Stimulated activated CD8-positive, alpha-beta memory T cell treated with anti-CD3 and anti-CD28 coated beads, Interleukin-7, amount 100 ng/mL, for 4 hours (primary cell): ENCODE results near the gene USE1.

Experiments
- DNase-seq, 2 donors: peaks; one replicate each; pipeline ENCODE4 v3.0.0-alpha.2; 2020; ENCODE audit warnings: low read depth in 2 of 2

USE1 gene

GRCh38 chr19:17205237-17206140 is 9.7 kb upstream of the USE1 start:
- DNase-seq = peak; percentile 43

DNA sequence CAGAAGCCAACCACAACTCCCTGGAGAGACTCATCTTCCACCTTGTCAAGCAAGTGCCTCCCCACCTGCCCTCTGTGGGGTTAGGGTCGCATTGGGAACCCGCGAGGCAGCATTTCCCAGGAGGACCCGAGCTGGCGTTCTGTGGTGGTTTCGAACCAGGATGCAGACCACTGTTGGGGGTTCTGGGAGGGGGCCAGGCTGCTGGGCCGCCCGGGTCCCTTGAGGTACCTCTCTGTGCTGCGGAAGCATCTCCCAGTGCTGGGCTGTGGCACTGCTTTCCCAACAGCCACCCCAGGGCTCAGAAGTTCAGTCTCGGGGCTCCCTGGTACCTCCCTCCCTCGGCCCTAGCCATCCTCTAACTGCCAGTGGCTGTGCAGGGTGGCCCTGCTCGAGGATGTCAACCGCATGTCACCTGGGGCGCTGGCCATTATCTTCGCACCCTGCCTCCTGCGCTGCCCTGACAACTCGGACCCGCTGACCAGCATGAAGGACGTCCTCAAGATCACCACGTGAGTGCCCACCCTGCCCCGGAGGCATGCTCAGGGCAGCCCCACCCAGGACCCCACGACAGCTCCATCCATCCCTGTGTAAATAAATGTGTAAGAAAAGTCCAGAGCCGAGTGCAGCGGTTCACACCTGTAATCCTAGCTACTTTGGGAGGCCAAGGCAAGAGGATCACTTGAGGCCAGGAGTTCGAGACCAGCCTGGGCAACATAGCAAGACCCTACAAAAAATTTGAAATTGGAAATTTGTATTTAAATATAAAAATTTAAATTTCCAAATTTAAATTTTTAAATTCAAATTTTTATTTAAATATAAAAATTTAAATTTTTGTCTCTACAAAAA is 8.2 kb upstream of the USE1 start:
- DNase-seq = no peak

DNA sequence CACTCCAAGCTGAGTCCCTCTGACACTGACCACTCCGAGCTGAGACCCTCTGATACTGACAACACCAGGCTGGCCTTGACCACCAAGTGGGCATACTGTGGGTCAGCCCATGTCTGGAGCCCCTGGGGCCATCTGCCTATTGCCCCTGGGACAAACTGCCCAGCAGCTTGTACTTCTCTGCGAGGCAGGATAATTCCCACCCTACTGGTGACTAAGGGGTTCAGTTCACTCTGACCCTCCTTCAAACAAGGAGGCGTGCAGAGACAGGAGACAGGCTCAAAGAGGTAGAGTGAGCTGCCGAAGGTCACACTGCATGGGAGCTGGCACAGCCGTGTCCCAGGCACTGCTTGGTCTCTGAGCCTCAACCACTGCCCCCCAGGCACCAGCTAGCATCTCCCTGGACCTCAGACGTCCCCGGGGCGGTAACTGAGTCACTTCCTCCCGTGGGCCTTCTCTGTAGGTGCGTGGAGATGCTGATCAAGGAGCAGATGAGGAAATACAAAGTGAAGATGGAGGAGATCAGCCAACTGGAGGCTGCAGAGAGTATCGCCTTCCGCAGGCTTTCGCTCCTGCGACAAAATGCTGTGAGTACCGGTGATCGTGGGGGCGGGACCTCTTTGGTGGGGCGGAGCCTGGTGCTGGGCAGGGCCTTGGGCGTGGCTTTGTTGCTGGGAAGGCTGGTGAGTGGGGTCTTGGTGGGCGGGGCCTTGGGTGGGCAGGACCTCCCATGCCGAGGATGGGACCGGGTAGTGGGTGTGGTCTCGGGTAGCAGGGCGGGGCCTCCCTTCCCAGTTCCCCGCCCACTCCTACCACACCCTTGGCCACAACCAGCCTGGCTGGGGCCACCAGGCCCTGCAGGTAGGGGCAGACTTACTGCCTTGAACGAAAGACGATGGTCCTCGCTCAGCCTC is 5.8 kb upstream of the USE1 start:
- no peak for DNase-seq

GRCh38 chr19:17210296-17210695 is 4.9 kb upstream of the USE1 start:
- DNase-seq = no peak

- DNase-seq = no peak
Measured at GRCh38 chr19:17211547-17212446, 3.4 kb upstream of the USE1 start.

GRCh38 chr19:17213334-17213733 is 1.8 kb upstream of the USE1 start:
- DNase-seq = no peak

DNA sequence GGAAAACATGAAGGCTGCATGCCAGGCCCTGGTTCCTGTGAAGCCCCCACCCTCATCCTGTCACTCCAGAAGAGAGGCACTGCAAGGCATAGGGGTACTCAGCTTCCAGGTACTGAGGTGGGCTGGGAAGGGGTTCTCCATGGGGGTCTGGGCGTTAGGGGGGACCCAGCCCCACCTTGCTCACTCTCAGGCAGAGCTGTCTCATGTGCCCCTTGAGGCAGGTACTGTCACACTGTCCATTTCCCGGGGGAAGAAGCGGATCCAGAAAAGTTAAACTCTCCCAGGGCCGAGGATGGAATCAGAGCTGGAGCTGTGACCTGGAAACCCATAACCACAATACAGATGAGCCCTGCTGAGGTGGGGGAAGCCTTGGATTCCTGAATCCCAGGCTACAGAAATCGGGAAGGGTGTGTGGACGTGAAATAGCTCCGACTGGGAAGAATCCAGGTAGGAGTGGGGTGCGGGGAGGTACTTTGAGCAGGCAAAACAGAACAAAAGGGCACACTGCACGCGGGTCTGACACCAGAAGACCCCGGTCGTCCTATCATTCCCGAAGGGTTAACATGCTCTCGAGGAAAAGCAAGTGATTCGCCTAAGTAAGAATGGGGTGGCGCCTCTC is 540 bp upstream of the USE1 start:
- DNase-seq = no peak

DNA sequence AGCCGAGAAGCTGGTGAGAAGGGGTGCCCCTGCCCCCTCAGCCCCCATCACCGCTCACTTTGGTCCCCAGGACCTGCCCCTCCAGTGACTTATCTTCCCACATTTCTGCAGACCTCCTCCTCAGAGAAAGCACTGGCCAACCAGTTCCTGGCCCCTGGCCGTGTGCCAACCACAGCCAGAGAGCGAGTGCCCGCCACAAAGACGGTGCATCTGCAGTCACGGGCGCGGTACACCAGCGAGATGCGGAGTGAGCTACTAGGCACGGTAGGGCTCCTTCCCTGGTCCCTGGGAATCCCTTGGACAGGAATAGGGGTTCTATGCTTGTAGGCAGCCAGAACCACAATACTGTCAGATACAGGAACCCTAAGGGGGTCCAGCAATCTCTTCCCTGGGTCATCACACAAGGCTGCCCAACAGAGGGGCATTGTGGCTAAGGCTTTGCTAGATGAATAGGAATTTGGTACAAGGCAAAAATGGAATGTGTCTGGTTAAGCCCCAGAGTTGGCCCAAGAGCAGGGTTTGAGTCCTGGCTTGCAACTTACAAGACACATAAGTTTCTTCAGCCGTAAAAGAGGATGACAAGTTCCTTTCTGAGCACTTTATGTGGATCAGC is 1.0 kb downstream of the USE1 start:
- DNase-seq = no peak

GRCh38 chr19:17219286-17219685 is 4.1 kb downstream of the USE1 start:
- DNase-seq = no peak

- no peak for DNase-seq
Measured at GRCh38 chr19:17220207-17220758, 5.1 kb downstream of the USE1 start.

- DNase-seq = no peak
Measured at GRCh38 chr19:17225053-17225452, 9.9 kb downstream of the USE1 start.

DNA sequence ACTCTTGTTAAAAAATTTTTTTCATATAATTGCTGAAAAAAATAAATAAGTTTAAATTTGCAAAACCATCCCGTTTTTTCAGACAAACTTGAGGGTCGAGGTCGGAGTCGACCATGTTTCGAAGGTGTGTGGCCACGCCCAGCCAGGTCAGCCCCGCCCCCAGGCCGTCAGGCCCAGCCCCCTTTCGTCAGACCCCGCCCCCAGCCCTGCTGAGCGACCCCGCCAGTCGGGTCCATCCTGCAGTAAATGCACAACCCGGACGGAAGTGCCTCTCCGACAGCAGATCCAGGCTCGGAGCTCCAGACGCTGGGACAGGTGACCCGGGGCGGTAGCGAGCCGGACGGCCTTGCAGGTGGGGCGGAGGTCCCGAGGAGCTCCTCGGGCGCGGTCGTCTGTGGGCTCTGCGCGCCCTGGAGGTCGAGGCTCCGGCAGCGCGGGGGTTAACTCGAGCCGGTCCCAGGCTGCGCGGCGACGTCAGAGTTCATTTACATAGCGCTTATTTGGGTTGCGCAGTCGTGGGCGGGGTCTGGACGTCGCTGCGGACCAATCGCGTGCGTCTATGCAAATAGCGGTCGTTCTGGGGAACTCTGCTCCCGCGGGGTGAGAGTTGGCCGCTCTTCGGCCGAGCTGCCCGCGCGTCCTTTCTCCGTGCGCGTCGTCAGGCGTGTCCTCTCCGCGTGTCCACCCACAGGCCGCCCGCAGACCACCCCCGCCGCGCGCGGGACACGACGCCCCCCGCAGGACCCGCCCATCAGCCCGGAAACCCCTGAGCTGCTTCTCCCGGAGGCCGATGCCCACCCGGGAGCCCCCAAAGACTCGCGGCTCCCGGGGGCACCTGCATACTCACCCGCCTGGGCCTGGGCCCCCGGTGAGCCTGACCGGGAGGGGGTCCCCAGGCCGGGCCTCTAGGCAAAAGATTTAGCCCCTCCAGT is 11.1 kb downstream of the USE1 start, which contains the start of gene OCEL1:
TSS of gene OCEL1 (plus strand) at position 225 of the 932 bp plus-strand sequence. CDS start at position 247, 22 bp downstream.
- peak; percentile 94 to 97 for DNase-seq

GRCh38 chr19:17227798-17228367 is 12.7 kb downstream of the USE1 start:
- DNase-seq = no peak

DNA sequence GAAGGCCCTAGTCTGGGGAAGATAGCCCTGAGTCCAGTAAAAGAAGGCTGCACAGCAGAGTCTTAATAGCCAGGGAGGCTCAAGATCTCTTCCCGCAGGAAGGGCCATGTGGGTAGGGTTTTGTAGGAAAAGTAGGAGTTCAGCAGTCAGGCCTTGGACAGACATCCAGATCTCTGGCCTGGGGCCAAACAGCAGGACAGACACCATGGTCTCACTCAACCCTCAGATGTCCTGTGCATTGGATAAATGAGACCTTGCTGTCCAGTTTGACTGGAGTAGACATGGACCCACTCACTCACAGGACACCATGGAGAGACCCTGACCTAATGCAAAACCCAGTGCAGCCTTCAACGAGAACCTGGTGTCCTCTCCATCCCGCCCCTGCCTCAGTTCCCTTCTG is 14.7 kb downstream of the USE1 start:
- no peak for DNase-seq

GRCh38 chr19:17232258-17232657 is 17.1 kb downstream of the USE1 start:
- no peak for DNase-seq

DNA sequence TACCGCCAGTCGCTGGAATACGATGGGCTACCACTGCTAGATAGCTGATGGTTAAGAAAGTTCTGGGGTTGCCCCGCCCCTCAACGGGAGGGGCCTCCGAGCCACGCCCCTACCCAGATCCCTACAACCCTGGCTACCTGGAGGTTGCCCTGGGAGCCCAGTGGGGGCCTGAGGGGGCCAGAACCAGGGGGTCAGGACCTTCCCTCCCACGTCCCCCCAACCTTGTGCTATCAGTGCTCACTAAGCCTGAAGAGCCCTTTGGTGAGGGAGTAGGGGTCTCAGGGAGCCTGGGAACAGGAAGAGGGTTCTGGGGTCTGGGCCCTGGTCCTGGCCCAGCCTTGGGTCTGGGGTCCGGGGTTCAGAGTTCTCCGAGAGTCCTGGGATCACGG is 19.7 kb downstream of the USE1 start:
- DNase-seq = peak; percentile 15 to 50

DNA sequence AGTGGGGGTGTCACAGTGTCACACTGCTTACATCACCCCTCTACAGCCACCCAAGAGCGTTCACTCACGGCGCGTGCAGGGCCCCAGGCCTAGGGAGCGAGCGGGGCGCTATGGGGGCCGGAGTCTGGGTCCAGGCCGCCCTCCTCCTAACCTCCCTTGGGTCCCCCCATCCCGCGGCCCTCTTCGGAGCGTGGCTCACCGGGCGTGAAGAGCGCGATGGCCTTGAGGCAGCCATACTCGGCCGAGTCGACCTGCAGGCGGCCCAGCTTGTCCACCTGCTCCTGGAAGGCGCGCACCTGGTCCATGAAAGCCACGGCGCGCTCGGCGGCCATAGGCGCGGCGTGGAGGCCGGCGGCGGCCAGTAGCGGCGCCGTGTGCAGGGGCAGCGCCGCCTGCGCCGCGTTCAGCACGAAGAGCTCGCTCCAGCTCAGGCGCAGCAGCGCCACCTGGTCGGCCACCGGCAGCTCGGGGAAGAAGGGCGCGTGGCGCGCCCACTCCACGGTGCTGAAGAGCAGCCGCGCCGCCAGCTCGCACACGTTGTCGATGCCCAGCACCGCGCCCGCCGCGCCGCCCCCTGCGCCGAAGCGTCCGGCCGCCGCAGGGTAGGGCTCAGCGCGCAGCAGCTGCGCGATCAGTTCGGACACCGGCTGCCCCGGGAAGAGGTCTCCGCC is 20.3 kb downstream of the USE1 start:
- peak; percentile 37 to 74 for DNase-seq
